OCI-LY7 (cell line): ENCODE measurements around the gene KCNK13. TPM values are rescaled to one million over a fixed set of nuclear protein-coding genes. Genes with fewer than 3 reads are reported as not detected.

Source experiments
- BruUV-seq: library from RNA; stranded (reverse); fragments of 400-500 nt; replicated peaks from 2 replicates; lab custom pipeline; 2021; lab: Mats Ljungman, UMichigan
- CTCF ChIA-PET: fragments of 300-600 bp; sonication (Branson Sonifier 250); formaldehyde crosslinking; loops from one replicate; lab custom pipeline; 2022; ENCODE audit warnings: antibody characterized with exemption; ENCODE audit not compliant: unreplicated experiment; lab: Charles Lee
- POLR2A ChIA-PET: fragments of 300-600 bp; sonication (Branson Sonifier 250); formaldehyde crosslinking; loops from one replicate; lab custom pipeline; 2022; ENCODE audit warnings: antibody characterized with exemption; lab: Charles Lee
- DNase-seq: peaks from one replicate; pipeline ENCODE4 v3.0.0-alpha.2; 2015; ENCODE audit warnings: low spot score
- H2AFZ ChIP-seq: fragments of 200-600 bp; sonication (generic), shearing (Covaris generic); 2 replicates; pipeline ENCODE4 v1.6.1; 2014; ENCODE audit warnings: mild to moderate bottlenecking, antibody characterized with exemption, low read length, moderate library complexity
- H3K27ac ChIP-seq: fragments of 200-600 bp; sonication (generic); 2 replicates; pipeline ENCODE4 v1.5.1; 2014; ENCODE audit warnings: mixed run types, low read depth, mild to moderate bottlenecking, moderate library complexity, low read length, inconsistent platforms; ENCODE audit not compliant: poor library complexity, severe bottlenecking
- H3K36me3 ChIP-seq: fragments of 200-600 bp; sonication (generic); 2 replicates; pipeline ENCODE4 v1.6.1; 2014; ENCODE audit warnings: mild to moderate bottlenecking, antibody characterized with exemption, low read length, moderate library complexity, mixed read lengths; ENCODE audit not compliant: insufficient read depth
- H3K4me1 ChIP-seq: fragments of 200-600 bp; sonication (generic); 2 replicates; pipeline ENCODE4 v1.5.1; 2014; ENCODE audit warnings: mild to moderate bottlenecking, low read length; ENCODE audit not compliant: insufficient read depth, poor library complexity, severe bottlenecking
- H3K4me2 ChIP-seq: fragments of 200-600 bp; sonication (generic); 2 replicates; pipeline ENCODE4 v1.6.1; 2014; ENCODE audit warnings: mild to moderate bottlenecking, low read length
- H3K4me3 ChIP-seq: fragments of 200-600 bp; sonication (generic); 2 replicates; pipeline ENCODE4 v1.5.1; 2014; ENCODE audit warnings: mild to moderate bottlenecking, low read depth, low read length; ENCODE audit not compliant: poor library complexity, severe bottlenecking
- H3K79me2 ChIP-seq: fragments of 200-600 bp; sonication (generic); 2 replicates; pipeline ENCODE4 v1.6.1; 2016; ENCODE audit warnings: low read depth, mild to moderate bottlenecking, low read length, moderate library complexity, mixed read lengths; ENCODE audit not compliant: insufficient read depth
- H3K9me2 ChIP-seq: fragments of 200-600 bp; sonication (generic); 2 replicates; pipeline ENCODE4 v1.6.1; 2016; ENCODE audit warnings: mild to moderate bottlenecking, low read length, mixed read lengths; ENCODE audit not compliant: insufficient read depth
- H3K9me3 ChIP-seq: fragments of 200-600 bp; sonication (generic); 2 replicates; pipeline ENCODE4 v1.6.1; 2014; ENCODE audit warnings: mild to moderate bottlenecking, mixed run types, low read length, mixed read lengths
- H4K20me1 ChIP-seq: fragments of 200-600 bp; sonication (generic); 2 replicates; pipeline ENCODE4 v1.6.1; 2014; ENCODE audit warnings: mild to moderate bottlenecking, antibody characterized with exemption, low read length, moderate library complexity, mixed read lengths; ENCODE audit not compliant: insufficient read depth
- EZH2phosphoT487 ChIP-seq: fragments of 200-600 bp; sonication (generic); IDR thresholded peaks from 2 replicates; pipeline ENCODE4 v1.6.1; 2018; ENCODE audit warnings: low read depth, borderline replicate concordance, mild to moderate bottlenecking, mixed run types, antibody characterized with exemption, low read length, moderate library complexity, mixed read lengths
- intact Hi-C: fragments of 100-400 bp; cut with micrococcal nuclease; formaldehyde crosslinking; loops from one replicate; pipeline ENCODE4 v1.10.0; 2022; ENCODE audit not compliant: unreplicated experiment
- total RNA-seq, 2 experiments: library from RNA; depleted of rRNA in 1 of 2; stranded (reverse); fragments of >200 nt in 1 of 2; shearing (Covaris generic) in 1 of 2; gene quantifications; 2 replicates each; pipeline ENCODE4 v1.2.3, GENCODE V29; 2014 to 2022
- TF ChIP-seq, protein P1 (sequence below): fragments of 200-600 bp; sonication (generic); conservative IDR thresholded peaks from 2 replicates; pipeline ENCODE4 v1.5.1; 2014; ENCODE audit warnings: mild to moderate bottlenecking, antibody characterized with exemption, low read length, moderate library complexity, mixed read lengths

The KCNK13 gene
- total RNA-seq, 2 experiments from 2014 or later: not detected

DNA sequence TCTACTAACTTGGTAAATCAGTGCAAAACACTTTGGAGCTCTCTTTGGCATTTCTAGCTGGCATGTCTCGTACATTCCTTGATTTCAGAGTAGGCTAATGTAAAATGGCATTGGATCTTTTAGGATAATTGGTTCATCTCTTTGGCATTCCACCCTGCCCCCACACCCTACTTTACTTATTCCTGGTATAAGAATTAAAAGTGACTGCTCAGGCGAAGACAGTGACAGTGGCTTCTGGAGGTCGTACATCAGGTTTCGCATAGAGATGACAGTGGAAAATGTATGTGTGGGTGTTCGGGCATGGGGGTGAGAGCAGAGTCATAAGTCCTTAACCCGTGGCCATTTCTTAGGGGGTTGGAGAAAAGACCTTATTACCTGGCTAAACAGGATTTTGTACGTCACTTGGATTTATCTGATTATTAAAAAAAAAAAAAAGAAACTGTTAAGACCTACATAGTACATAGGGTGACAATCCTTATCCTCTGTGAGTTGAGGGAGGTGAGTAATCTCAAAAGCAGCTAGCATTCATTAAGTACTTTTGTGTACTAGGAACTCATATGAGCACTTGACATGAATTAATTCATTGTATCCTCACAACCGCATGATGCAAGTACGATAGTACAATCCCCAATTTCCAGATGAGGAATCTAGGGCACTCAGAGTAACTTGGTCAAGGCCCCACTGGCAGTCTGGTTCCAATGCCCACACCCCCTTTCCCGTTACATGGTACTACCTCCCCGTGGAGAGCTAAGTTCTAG is 22.4 kb upstream of the KCNK13 start:
- Histone ChIP-seq H3K27ac (no peak overlapping the region), H3K4me2 (no peak overlapping the region), H2AFZ (no peak overlapping the region), H3K79me2 (no peaks in the 10 kb centered on the region), H3K9me3 (no peaks in the 10 kb centered on the region), H3K9me2 (no peaks in the 10 kb centered on the region), H3K4me1 (no peaks in the 10 kb centered on the region), H3K4me3 (no peak overlapping the region), H3K36me3 (peaks cover 84% of the 10 kb centered on the region), H4K20me1 (no peaks in the 10 kb centered on the region)
- intact Hi-C loops: no loop called here
- TF ChIP-seq, protein P1, sequence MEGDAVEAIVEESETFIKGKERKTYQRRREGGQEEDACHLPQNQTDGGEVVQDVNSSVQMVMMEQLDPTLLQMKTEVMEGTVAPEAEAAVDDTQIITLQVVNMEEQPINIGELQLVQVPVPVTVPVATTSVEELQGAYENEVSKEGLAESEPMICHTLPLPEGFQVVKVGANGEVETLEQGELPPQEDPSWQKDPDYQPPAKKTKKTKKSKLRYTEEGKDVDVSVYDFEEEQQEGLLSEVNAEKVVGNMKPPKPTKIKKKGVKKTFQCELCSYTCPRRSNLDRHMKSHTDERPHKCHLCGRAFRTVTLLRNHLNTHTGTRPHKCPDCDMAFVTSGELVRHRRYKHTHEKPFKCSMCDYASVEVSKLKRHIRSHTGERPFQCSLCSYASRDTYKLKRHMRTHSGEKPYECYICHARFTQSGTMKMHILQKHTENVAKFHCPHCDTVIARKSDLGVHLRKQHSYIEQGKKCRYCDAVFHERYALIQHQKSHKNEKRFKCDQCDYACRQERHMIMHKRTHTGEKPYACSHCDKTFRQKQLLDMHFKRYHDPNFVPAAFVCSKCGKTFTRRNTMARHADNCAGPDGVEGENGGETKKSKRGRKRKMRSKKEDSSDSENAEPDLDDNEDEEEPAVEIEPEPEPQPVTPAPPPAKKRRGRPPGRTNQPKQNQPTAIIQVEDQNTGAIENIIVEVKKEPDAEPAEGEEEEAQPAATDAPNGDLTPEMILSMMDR: no peak
- no peak for TF ChIP-seq EZH2phosphoT487
- no peak for DNase-seq
- no TSS peak for BruUV-seq
- ChIA-PET POLR2A (interaction anchor here (0.7 kb wide), 1 partner anchor 26 kb away, joined by 3 read pairs; no protein-coding TSS in a partner anchor), CTCF (no interaction called here)

DNA sequence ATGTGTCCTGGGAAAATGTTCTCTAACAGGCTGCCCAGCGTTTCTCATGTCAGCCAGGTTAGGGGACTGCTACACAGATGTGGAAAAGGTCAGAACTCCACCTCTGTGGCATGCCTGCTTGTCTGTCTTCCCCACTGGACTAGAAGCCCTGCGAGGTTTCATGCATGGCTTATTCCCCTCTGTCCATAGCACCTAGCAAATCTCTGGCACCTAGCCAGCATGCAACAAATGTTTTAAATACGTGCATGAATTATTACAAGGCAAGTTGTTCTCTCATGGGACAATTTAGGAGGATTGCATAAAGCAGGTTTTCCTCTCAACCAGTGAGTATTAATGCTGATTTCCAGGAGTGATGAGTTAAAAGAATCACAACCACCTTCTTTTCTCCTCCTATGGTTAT is 21.4 kb upstream of the KCNK13 start:
- H3K27ac ChIP-seq: no peak overlapping the region
- no peak overlapping the region for H2AFZ ChIP-seq
- DNase-seq: no peak
- ChIA-PET POLR2A (no interaction called here), CTCF (no interaction called here)
- H3K9me3 ChIP-seq: no peaks in the 10 kb centered on the region
- no peak overlapping the region for H3K4me3 ChIP-seq
- TF ChIP-seq, protein P1: no peak
- no peak for TF ChIP-seq EZH2phosphoT487
- BruUV-seq: no TSS peak
- H3K4me2 ChIP-seq: no peak overlapping the region
- intact Hi-C loops: no loop called here
- H3K79me2 ChIP-seq: no peaks in the 10 kb centered on the region
- peaks cover 82% of the 10 kb centered on the region for H3K36me3 ChIP-seq
- no peaks in the 10 kb centered on the region for H3K9me2 ChIP-seq
- no peaks in the 10 kb centered on the region for H4K20me1 ChIP-seq
- H3K4me1 ChIP-seq: no peaks in the 10 kb centered on the region

DNA sequence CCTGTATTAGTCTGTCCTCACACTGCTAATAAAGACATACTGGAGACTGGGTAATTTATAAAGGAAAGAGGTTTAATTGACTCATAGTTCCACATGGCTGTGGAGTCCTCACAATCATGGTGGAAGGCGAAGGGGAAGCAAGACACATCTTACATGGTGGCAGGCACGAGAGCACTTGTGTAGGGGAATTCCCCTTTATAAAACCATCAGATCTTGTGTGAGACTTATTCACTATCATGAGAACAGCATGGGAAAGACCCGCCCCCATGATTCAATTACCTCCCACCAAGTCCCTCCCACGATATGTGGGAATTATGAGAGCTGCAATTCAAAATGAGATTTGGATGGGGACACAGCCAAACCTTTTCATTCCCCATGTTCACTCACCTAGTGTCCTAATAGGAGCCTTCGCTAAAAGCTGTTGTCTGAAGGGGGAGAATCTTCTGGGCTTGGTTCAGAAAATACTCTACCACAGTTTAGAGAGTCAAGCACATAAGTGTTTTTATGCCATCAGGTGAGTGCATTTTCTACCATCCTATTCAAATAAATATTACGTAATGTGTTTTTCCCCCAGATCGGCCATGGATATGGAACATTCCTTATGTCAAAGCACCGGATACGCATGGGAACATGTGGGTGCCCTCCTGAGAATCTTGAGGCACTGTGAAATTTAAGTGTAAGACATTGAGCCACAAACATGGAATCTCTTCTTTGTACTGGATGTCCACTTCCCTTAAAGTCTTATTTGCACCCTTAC is 19.1 kb upstream of the KCNK13 start:
- TF ChIP-seq EZH2phosphoT487: no peak
- TF ChIP-seq, protein P1: no peak
- H3K27ac ChIP-seq: no peak overlapping the region
- H3K36me3 ChIP-seq: peaks cover 63% of the 10 kb centered on the region
- H3K9me2 ChIP-seq: no peaks in the 10 kb centered on the region
- H3K9me3 ChIP-seq: no peaks in the 10 kb centered on the region
- no TSS peak for BruUV-seq
- H3K4me1 ChIP-seq: no peaks in the 10 kb centered on the region
- POLR2A ChIA-PET: no interaction called here
- no peak overlapping the region for H3K4me2 ChIP-seq
- H3K79me2 ChIP-seq: no peaks in the 10 kb centered on the region
- no peak overlapping the region for H3K4me3 ChIP-seq
- no peak for DNase-seq
- CTCF ChIA-PET: no interaction called here
- intact Hi-C loops: no loop called here
- no peaks in the 10 kb centered on the region for H4K20me1 ChIP-seq
- no peak overlapping the region for H2AFZ ChIP-seq
